Measurements from ENCODE around the gene LACTBL1.
A peak's percentile ranks its signal among the peaks of the same experiment; 100 is the strongest.

The LACTBL1 gene

DNA sequence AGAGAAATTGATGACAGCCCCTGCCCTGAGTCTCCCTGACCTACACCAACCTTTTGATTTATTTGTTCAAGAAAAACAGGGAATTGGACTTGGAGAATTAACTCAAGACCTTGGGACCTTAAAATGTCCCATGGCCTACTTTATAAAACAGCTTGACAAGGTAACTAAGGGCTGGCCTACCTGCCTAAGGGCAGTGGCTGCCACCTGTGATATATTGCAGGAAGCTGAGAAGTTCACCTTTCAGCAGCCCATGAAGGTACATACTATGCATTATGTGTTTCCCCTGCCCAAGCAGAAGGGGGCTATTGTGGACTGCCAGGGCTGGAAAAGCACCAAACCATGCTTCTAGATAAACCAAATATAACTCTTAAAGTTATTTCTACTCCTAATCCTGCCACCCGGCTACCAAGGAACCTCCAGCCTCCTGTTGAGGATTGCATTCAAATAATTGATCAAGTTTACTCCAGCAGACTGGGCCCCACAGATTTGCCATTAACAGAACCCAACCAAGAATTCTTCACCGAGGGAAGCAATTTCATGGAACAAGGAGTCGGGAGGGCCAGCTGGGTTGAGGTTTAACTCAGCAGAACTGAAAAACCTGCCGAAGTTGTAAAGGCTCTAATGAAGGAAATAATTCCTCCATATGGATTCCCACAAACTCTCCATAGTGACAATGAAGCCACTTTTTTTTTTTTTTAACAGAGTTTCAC is 28.2 kb downstream of the LACTBL1 start:
- DNase-seq (ENCODE audit: low read depth), result no peak

DNA sequence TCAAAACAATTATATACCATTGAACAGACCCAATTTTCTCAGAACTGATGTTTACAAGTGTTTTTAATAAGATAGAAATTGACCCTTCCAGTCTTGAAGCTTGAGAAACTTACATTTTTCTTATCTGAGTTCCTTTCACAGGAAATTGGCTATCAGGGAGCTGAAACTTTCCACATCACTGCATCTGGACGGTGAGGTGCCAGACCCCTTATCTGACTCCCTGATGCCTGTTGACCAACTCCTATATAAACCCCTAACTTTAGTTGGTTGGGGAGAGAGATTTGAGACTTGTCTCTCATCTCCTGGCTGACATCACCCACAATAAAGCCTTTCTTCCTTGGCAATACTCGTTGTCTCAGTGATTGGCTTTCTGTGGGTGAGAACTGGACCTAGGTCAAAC is 31.4 kb downstream of the LACTBL1 start:
- no peak for DNase-seq (ENCODE audit: low read depth)

GRCh38 chr1:22936681-22937080 is 36.0 kb downstream of the LACTBL1 start:
- no peak for DNase-seq (ENCODE audit: low read depth)

GRCh38 chr1:22935433-22935832 is 37.2 kb downstream of the LACTBL1 start:
- DNase-seq (ENCODE audit: low read depth), result no peak

- no peak for DNase-seq (ENCODE audit: low read depth)
Measured at GRCh38 chr1:22932803-22933470, 39.7 kb downstream of the LACTBL1 start.

DNA sequence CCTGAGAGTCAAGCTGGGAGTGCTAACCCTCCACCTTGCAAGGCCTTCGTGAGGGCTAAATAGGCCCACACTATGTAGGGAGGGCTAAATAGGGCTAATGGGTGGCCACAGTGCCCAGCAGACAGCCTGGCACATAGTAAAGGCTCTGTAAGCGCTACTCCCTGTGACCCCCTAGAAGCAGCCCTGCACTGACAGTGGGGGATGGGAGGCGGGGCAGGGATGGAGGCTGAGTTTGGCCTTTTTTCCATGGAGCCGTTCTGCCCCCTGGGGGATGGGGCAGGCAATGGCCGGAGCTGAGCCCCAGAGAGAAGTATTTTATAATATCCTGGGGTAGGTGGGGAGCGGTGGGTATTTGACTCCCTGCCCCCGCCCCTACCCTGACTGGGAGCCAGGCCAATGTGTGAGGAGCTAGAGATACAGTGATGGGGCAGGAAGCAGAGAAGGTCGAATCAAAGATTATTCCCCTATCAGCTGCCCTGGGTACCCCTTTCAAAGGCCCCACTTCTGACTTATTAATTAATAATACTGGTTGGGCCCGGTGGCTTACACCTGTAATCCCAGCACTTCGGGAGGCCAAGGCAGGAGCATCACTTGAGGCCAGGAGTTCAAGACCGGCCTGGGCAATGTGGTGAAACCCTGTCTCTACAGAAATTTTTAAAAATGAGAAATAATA is 42.3 kb downstream of the LACTBL1 start:
- DNase-seq (ENCODE audit: low read depth), result peak; percentile 11

DNA sequence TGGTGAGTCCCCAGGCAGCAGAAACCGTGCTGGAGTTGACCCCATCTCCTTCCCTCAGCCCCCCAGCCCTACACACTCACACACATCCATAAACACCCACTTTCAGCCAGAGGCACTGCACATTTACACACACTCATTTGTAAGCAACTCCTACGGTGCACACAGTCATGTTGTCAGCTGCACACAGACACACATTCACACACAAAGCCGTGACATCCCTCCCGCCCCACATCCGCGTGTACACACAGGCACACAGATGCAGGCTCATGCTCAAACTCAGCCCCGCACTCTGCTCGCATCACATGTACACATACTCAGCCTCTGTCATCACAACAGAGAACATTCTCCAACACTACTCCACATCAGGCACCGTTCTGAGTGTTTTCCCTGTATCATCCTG is 47.6 kb downstream of the LACTBL1 start:
- DNase-seq (ENCODE audit: low read depth), result no peak

GRCh38 chr1:22922640-22923039 is 50.0 kb downstream of the LACTBL1 start:
- no peak for DNase-seq (ENCODE audit: low read depth)

DNA sequence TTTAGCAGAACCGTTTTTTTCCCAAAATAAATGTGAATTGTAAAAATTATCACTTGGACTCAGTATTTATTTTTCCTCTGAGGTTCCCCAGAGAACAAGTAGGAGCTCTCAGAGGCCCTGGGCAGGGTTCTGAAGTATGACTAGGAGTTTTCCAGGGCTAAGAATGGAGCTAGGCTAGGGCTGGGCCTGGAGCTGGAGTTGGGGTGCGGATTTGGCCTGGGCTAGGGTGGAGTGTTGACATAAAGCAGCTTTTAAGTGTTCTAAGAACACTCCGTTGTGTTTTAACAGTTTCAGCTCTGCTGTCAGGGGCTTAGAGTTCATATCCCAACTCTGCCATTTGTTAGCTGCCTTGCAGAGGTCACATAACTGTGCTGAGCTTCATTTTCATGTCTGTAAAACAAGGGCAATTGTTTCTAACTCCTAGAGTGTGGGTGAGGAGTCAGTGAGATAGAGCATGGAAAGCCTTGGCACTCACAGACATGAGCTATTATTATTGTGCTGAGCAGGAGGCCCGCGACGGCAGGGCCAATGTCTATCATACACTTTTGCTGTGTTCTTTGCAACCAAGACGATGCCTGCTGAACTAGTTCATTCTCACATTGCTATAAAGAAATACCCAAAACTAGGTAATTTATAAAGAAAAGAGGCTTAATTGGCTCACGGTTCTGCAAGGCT is 51.1 kb downstream of the LACTBL1 start:
- DNase-seq (ENCODE audit: low read depth), result no peak

DNA sequence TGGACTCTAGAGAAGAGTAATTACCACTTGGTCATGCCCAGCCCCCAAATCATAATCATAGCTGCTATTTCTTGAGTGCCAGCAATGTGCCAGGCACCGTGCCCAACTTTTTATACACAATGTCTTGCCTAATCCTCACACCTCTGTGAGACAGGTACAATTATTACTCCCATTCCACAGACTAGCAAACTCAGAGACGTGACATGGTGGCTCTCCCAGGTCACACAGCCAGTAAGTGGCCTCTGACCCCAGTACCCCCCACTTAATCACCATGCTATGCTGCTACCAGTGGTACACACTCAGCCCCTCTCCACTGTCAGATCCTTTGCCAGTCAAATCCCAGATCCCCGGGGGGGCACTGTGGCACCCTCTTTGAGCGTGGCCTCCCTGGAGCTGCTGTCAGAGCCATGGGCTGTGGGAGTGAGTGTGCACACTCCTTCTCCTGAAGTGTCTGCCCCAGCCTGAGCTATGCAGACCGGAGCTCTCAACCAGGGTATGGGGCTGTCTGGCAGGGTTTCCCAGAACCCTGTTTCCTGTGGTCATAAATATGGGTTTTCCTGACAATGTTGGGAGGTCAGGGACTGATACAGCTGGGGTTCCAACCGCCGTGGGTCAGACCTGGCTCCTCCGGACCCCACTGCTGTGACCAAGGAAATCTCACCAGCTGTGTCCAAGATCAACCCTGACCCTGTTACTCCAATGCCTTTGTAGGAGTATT is 51.8 kb downstream of the LACTBL1 start:
- no peak for DNase-seq (ENCODE audit: low read depth)

DNA sequence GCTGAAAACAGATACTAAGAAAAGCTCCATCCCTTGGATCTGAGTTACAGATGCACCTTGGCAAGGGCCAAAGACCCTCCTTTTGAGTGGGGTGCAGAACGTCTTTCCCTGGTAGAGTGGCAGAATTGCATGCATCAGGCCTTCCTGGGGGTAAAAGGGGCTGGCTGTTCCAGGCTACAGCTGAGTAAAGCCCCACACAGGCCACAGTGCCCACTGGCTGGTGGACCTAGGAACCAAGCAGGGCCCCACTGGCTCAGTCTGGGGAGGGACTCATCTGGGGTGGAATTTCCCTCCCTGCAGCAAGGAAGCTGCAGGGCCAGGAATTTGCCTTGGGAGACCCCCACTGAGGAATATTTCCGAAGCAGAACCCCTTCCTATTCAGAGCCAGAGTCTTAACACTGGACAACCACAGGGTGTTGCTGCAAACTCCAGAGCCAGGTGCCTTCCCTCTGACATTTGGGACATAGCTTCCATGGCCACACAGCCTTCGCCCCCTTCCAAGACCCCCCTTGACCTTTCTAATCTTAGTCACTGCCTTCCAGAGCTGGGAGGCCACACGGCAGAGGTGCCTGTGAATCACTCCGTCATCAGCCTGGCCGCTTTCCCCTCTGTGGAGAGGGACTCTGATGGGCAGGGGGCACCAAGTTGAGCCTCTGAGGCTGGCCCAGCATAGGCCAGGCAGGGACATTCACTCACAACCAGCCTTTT is 52.5 kb downstream of the LACTBL1 start:
- no peak for DNase-seq (ENCODE audit: low read depth)

DNA sequence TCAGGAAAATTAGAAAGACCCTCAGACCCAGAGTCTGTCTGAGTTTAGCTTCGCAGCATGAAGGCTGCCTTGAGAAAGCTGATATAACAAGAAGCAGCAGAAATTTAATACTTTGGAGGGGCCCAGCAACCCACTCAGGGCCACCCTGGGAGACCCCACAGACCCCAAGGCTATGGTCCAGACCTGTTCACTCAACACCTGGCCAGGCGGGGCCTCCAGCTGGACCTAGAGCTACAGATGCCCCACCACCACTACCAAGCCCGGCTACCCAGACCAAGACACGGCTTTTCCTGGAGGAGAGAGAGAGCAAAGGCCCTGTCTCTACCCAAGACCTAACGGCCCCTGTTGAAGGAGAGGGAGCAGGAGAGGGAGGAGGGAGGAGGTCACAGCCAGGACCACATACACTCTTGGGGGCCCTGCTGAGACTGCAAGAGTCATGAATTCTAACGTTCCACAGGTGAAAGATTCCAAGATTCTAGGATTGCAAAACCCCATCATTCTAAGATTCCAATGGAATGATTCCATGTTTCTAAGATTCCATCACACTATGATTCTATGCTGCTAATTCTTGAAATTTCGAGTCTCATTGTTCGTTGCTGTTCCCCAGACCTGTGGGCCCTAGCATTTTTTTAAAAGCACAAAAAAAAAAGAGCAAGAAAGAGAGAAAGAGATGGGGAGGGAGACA is 53.2 kb downstream of the LACTBL1 start:
- DNase-seq (ENCODE audit: low read depth), result no peak

DNA sequence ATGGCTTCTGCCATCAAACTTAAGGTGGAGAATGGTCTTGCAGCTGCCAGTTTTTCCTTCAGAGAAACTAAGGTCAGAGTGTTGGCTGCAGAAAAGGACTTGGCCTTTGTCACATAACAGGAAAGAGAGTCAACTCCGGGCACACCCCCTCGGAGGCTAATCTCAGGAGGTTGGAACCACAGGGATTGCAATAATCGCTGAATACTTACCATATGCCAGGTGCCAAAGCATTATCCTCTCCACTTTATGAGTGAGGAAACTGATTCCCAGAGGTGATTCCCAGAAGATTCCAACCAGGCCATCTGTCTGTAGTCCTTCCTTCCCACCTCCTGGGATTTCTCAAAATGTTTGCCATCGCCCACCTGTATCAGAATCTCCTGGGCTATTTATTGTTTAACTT is 54.0 kb downstream of the LACTBL1 start:
- no peak for DNase-seq (ENCODE audit: low read depth)

DNA sequence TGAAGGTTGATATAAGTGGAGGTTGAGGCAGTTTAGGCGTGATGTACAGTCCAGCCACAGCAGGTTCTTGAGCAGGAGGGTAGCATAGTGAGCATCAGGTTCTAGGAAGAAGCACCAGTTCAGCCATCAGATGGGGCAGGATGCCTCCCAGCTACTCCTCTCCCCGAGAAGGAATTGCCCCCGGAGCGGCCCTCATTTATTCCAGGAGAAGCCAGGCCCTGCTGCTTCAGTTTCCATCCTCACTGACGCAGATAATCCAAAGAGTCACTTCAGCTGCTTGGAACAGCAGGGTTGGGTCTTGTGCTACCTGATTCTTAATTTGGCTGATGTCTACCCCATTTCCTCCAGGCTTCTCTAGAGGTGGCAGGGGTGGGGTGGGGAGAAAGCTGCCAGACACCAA is 54.7 kb downstream of the LACTBL1 start:
- DNase-seq (ENCODE audit: low read depth), result no peak

DNA sequence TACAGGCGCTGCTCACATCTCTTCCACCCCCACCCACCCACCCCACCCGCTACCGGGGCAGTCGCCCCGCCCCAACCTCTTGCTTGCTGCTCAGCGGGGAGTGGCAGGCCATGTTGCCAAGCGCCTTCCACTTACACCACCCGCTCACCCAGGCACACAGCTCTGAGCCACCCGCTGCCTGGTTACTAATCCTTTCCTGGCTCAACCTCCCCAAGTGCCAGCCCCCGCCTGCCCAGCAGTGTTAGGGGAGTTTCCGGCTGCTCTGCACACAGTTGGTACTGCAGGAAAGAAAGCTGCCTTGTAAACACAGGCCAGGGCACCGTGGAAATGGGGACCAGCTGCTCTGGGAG is 56.2 kb downstream of the LACTBL1 start:
- DNase-seq (ENCODE audit: low read depth), result no peak

GRCh38 chr1:22915816-22916470 is 56.7 kb downstream of the LACTBL1 start:
- no peak for DNase-seq (ENCODE audit: low read depth)

- DNase-seq (ENCODE audit: low read depth), result no peak
Measured at GRCh38 chr1:22915231-22915630, 57.4 kb downstream of the LACTBL1 start.

DNA sequence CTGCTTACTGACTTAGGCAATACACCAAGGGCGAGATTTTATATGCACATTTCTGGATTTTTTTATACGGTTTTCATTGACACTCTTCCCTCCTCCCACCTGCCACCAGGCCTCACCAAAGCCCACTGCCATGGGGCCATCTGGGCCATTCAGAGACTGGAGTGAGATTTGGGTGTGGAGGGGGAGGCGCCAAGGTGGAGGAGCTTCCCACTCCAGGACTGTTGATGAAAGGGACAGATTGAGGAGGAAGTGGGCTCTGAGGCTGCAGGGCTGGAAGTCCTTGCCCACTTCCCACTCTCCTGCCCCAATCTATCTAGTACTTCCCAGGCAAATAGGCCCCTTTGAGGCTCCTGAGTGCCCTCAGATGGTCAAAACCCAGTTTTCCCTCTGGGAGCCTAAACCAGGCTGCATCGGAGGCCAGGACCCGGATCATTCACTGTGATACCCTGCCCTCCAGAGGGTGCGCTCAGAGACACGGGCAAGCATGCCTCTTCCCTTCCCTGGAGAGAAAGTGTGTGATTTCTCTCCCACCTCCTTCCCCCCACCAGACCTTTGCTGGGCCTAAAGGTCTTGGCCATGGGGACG is 57.9 kb downstream of the LACTBL1 start:
- no peak for DNase-seq (ENCODE audit: low read depth)

DNA sequence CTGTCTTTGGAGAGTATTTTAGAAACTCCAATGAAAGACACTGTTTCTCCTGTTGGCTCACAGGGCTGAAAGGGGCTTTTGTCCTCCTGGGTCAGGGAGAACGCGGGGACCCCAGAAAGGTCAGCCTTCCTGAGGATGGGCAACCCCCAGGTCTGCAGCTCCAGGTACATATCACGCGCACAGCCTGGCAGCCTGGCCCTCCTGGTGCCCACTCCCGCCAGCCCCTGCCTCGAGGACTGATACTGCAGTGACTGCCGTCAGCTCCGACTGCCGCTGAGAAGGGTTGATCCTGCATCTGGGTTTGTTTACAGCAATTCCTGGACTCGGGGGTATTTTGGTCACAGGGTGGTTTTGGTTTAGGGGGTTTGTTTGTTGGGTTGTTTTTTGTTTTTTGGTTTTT is 58.5 kb downstream of the LACTBL1 start:
- DNase-seq (ENCODE audit: low read depth), result no peak

Measured in stimulated activated CD8-positive, alpha-beta memory T cell treated with anti-CD3 and anti-CD28 coated beads, Interleukin-4, amount 100 ng/mL, for 24 hours (primary cell).